Progenitor cell of endocrine pancreas (in vitro differentiated cells): ENCODE results near the gene WDR49. TPM values are rescaled to one million over a fixed set of nuclear protein-coding genes. Genes with fewer than 3 reads are reported as not detected.

Experiments
- DNase-seq: peaks from one replicate; pipeline ENCODE4 v3.0.0; 2021; ENCODE audit warnings: low spot score; ENCODE audit not compliant: unreplicated experiment
- H3K27ac Mint-ChIP-seq: 2 replicates; pipeline ENCODE4 v1.8.0; 2021; ENCODE audit warnings: mild to moderate bottlenecking, moderate library complexity, mixed read lengths
- H3K27me3 Mint-ChIP-seq: 2 replicates; pipeline ENCODE4 v1.8.0; 2021; ENCODE audit warnings: mixed read lengths
- H3K36me3 Mint-ChIP-seq: 2 replicates; pipeline ENCODE4 v1.8.0; 2022; ENCODE audit warnings: mixed read lengths; ENCODE audit not compliant: insufficient read depth
- H3K4me1 Mint-ChIP-seq: 2 replicates; pipeline ENCODE4 v1.8.0; 2021; ENCODE audit warnings: low read depth, mixed read lengths
- H3K4me3 Mint-ChIP-seq: 2 replicates; pipeline ENCODE4 v1.8.0; 2021; ENCODE audit warnings: low read depth, mild to moderate bottlenecking, moderate library complexity, mixed read lengths
- H3K9me3 Mint-ChIP-seq: 2 replicates; pipeline ENCODE4 v1.8.0; 2021; ENCODE audit warnings: low read depth, mixed read lengths
- total RNA-seq: library from RNA; stranded (reverse); gene quantifications from 2 replicates; pipeline ENCODE4 v1.2.1, GENCODE V29; 2021
- TF ChIP-seq, protein P1 (sequence below): fragments of 200-600 bp; sonication (generic); IDR thresholded peaks from one replicate; pipeline ENCODE4 v1.5.0; 2021; ENCODE audit warnings: antibody characterized with exemption, mild to moderate bottlenecking; ENCODE audit not compliant: unreplicated experiment

WDR49 gene
- total RNA-seq, 1 donor from 2014 or later = 0.43 TPM

GRCh38 chr3:167575000-167575600 lies 78.6 kb downstream of the WDR49 start:
- no peak overlapping the region for H3K4me3 Mint-ChIP-seq
- peaks cover 2% of the 10 kb centered on the region for H3K4me1 Mint-ChIP-seq
- TF ChIP-seq, protein P1, sequence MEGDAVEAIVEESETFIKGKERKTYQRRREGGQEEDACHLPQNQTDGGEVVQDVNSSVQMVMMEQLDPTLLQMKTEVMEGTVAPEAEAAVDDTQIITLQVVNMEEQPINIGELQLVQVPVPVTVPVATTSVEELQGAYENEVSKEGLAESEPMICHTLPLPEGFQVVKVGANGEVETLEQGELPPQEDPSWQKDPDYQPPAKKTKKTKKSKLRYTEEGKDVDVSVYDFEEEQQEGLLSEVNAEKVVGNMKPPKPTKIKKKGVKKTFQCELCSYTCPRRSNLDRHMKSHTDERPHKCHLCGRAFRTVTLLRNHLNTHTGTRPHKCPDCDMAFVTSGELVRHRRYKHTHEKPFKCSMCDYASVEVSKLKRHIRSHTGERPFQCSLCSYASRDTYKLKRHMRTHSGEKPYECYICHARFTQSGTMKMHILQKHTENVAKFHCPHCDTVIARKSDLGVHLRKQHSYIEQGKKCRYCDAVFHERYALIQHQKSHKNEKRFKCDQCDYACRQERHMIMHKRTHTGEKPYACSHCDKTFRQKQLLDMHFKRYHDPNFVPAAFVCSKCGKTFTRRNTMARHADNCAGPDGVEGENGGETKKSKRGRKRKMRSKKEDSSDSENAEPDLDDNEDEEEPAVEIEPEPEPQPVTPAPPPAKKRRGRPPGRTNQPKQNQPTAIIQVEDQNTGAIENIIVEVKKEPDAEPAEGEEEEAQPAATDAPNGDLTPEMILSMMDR = no peak
- H3K36me3 Mint-ChIP-seq = no peaks in the 10 kb centered on the region
- peaks cover 11% of the 10 kb centered on the region for H3K27me3 Mint-ChIP-seq
- H3K9me3 Mint-ChIP-seq = no peaks in the 10 kb centered on the region
- no peak for DNase-seq
- H3K27ac Mint-ChIP-seq = no peak overlapping the region

- Mint-ChIP-seq H3K9me3 (no peaks in the 10 kb centered on the region), H3K4me3 (no peak overlapping the region), H3K36me3 (no peaks in the 10 kb centered on the region), H3K27ac (no peak overlapping the region), H3K27me3 (peaks cover 11% of the 10 kb centered on the region), H3K4me1 (peaks cover 2% of the 10 kb centered on the region)
- no peak for DNase-seq
- TF ChIP-seq, protein P1 = no peak
Observed at GRCh38 chr3:167572991-167573390, 80.8 kb downstream of the WDR49 start.

GRCh38 chr3:167568634-167569033 lies 85.1 kb downstream of the WDR49 start:
- no peaks in the 10 kb centered on the region for H3K36me3 Mint-ChIP-seq
- H3K4me3 Mint-ChIP-seq = no peak overlapping the region
- DNase-seq = no peak
- peaks cover 3% of the 10 kb centered on the region for H3K27me3 Mint-ChIP-seq
- TF ChIP-seq, protein P1 = no peak
- H3K9me3 Mint-ChIP-seq = no peaks in the 10 kb centered on the region
- no peak overlapping the region for H3K27ac Mint-ChIP-seq
- no peaks in the 10 kb centered on the region for H3K4me1 Mint-ChIP-seq

- Mint-ChIP-seq H3K36me3 (no peaks in the 10 kb centered on the region), H3K9me3 (no peaks in the 10 kb centered on the region), H3K27ac (no peak overlapping the region), H3K27me3 (no peaks in the 10 kb centered on the region), H3K4me3 (no peak overlapping the region), H3K4me1 (no peaks in the 10 kb centered on the region)
- TF ChIP-seq, protein P1 = no peak
- DNase-seq = no peak
Observed at GRCh38 chr3:167565489-167565888, 88.3 kb downstream of the WDR49 start.

DNA sequence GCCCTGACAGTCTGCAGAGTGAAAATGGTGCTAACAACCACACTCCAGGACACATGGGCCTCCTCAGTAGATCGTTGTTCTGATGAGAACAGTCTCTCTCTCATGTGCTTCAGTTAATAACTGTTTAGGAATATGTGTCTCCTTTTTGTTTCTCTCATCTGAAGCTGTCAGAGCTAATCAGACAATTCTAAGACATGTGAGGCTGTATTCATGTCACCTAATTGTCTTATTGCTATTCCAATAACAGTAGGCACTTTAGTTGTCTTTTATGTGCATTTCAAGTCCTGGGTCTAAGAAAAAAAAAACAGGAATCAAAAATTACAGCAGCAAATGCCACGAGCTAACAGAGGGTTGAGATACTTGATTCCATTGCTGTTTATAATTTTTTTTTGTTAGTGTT lies 89.1 kb downstream of the WDR49 start:
- Mint-ChIP-seq H3K36me3 (no peaks in the 10 kb centered on the region), H3K27ac (no peak overlapping the region), H3K4me3 (no peak overlapping the region), H3K4me1 (no peaks in the 10 kb centered on the region), H3K27me3 (no peaks in the 10 kb centered on the region), H3K9me3 (no peaks in the 10 kb centered on the region)
- no peak for DNase-seq
- TF ChIP-seq, protein P1 = no peak
